ENCODE results near the gene ENTPD1. TPM values are rescaled to one million over a fixed set of nuclear protein-coding genes. Genes with fewer than 3 reads are reported as not detected.
A peak's percentile ranks its signal among the peaks of the same experiment; 100 is the strongest.

The ENTPD1 gene
- total RNA-seq, 1 experiment from 2014 or later: 0.37 TPM

DNA sequence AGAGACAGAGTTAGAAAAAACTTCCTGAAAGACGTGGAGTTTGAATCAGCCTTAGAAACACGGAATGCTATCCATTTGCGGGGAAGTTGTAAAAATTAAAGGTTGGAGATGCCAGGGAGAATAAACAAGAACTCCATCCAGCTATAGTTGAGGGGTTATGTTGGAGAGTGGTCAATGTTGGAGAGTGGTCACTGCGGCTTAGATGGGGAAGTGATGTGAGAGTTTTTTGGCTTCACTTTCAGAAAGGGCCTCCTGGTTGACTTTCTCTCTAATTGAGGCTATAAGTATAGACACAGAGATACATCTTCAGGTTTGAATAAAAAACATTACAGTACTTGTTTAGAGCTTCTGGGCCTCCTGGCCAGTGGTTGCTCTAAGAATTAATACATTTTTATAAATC lies 152.5 kb downstream of the ENTPD1 start:
- Histone ChIP-seq H3K27ac (ENCODE audit: low read depth, low read length) (no peak overlapping the region), H3K27me3 (ENCODE audit: insufficient read depth, low read length) (no peaks in the 10 kb centered on the region), H3K4me1 (ENCODE audit: control insufficient read depth in 1 of 2, insufficient read depth in 2 of 2, low read length in 2 of 2) (peaks cover 0 to 19% of the 10 kb centered on the region in 2 experiments; a peak in 1 of 4 replicates), H3K4me2 (ENCODE audit: low read length) (peak overlapping the region; percentile 91), H3K9me2 (ENCODE audit: insufficient read depth) (no peaks in the 10 kb centered on the region), H3K9me3 (ENCODE audit: control insufficient read depth in 1 of 2, insufficient read depth in 1 of 2, low read depth in 1 of 2, low read length in 2 of 2) (no peaks in the 10 kb centered on the region), H3K36me3 (ENCODE audit: control insufficient read depth in 1 of 2, insufficient read depth in 2 of 2, low read length in 2 of 2) (peaks cover 0 to 7% of the 10 kb centered on the region in 2 experiments; a peak in 3 of 4 replicates), H2AFZ (ENCODE audit: low read depth, low read length, poor library complexity, severe bottlenecking) (peak overlapping the region; percentile 82), H3K9ac (ENCODE audit: low read length) (no peak overlapping the region), H3K4me3 (replicated peaks in 1 of 2; ENCODE audit: low read depth in 1 of 2, low read length in 2 of 2) (peak overlapping the region; percentile 63 to 66; a peak in 3 of 4 replicates), H3K79me2 (ENCODE audit: insufficient read depth, low read length) (peaks cover 2% of the 10 kb centered on the region; the same call in 1 of the 2 replicates), H4K20me1 (ENCODE audit: insufficient read depth) (no peaks in the 10 kb centered on the region)
- intact Hi-C loops (cut with micrococcal nuclease): loop anchor here (10.0 kb wide), 1 partner anchor 216 kb away; no protein-coding TSS in a partner anchor
- ATAC-seq: no peak
- TF ChIP-seq, protein P1, sequence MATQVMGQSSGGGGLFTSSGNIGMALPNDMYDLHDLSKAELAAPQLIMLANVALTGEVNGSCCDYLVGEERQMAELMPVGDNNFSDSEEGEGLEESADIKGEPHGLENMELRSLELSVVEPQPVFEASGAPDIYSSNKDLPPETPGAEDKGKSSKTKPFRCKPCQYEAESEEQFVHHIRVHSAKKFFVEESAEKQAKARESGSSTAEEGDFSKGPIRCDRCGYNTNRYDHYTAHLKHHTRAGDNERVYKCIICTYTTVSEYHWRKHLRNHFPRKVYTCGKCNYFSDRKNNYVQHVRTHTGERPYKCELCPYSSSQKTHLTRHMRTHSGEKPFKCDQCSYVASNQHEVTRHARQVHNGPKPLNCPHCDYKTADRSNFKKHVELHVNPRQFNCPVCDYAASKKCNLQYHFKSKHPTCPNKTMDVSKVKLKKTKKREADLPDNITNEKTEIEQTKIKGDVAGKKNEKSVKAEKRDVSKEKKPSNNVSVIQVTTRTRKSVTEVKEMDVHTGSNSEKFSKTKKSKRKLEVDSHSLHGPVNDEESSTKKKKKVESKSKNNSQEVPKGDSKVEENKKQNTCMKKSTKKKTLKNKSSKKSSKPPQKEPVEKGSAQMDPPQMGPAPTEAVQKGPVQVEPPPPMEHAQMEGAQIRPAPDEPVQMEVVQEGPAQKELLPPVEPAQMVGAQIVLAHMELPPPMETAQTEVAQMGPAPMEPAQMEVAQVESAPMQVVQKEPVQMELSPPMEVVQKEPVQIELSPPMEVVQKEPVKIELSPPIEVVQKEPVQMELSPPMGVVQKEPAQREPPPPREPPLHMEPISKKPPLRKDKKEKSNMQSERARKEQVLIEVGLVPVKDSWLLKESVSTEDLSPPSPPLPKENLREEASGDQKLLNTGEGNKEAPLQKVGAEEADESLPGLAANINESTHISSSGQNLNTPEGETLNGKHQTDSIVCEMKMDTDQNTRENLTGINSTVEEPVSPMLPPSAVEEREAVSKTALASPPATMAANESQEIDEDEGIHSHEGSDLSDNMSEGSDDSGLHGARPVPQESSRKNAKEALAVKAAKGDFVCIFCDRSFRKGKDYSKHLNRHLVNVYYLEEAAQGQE (IDR thresholded peaks at IDR 0.05; ENCODE audit: low read depth): no peak
- no peak for TF ChIP-seq ELF1 (IDR thresholded peaks at IDR 0.05; ENCODE audit: borderline replicate concordance, low read depth)
- TF ChIP-seq, protein P2, sequence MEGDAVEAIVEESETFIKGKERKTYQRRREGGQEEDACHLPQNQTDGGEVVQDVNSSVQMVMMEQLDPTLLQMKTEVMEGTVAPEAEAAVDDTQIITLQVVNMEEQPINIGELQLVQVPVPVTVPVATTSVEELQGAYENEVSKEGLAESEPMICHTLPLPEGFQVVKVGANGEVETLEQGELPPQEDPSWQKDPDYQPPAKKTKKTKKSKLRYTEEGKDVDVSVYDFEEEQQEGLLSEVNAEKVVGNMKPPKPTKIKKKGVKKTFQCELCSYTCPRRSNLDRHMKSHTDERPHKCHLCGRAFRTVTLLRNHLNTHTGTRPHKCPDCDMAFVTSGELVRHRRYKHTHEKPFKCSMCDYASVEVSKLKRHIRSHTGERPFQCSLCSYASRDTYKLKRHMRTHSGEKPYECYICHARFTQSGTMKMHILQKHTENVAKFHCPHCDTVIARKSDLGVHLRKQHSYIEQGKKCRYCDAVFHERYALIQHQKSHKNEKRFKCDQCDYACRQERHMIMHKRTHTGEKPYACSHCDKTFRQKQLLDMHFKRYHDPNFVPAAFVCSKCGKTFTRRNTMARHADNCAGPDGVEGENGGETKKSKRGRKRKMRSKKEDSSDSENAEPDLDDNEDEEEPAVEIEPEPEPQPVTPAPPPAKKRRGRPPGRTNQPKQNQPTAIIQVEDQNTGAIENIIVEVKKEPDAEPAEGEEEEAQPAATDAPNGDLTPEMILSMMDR (IDR thresholded peaks at IDR 0.05 in 2 of 3, conservative IDR thresholded peaks at IDR 0.05 in 1 of 3; ENCODE audit: borderline replicate concordance in 1 of 3, insufficient read depth in 1 of 3, low read depth in 2 of 3, low read length in 2 of 3): no peak
- no peak for TF ChIP-seq ZNF274 (IDR thresholded peaks at IDR 0.05; ENCODE audit: low read depth, low read length)
- POLR2A ChIA-PET: interaction anchor here (1.3 kb wide), 1 partner anchor 215 kb away, joined by 3 read pairs; the partner anchor contains the start of gene TCTN3
- no peak for DNase-seq (ENCODE audit: low read depth, low spot score)
- CTCF ChIA-PET: interaction anchor here (2.1 kb wide), 1 partner anchor 215 kb away, joined by 6 read pairs; the partner anchor contains the start of gene TCTN3
- RAD21 ChIA-PET (ENCODE audit: low non-redundant PET in 1 of 2, low total read pairs in 2 of 2, uncharacterized antibody in 2 of 2, unreplicated experiment in 2 of 2): interaction anchor here in 1 of 2 experiments (1.7 kb wide), 1 partner anchor 215 kb away, joined by 4 read pairs; the partner anchor contains the start of gene TCTN3
- no TSS peak for BruUV-seq (replicated peaks)
